Keratinocyte (primary cell): ENCODE results near the gene PPP2R5C. TPM values are rescaled to one million over a fixed set of nuclear protein-coding genes. Genes with fewer than 3 reads are reported as not detected.

Source experiments
- DNase-seq: peaks from one replicate; pipeline ENCODE4 v3.0.0-alpha.2; 2011; ENCODE audit warnings: low read depth, missing footprints, low spot score
- FAIRE-seq: peaks from 2 replicates; lab custom pipeline; 2011; peaks lifted over from hg19 to GRCh38; lab: Jason Lieb, UNC
- H2AFZ ChIP-seq: 2 replicates; pipeline ENCODE4 v1.6.0; 2012; ENCODE audit warnings: low read length, control low read depth, inconsistent platforms; ENCODE audit not compliant: control insufficient read depth
- H3K27ac ChIP-seq: 2 replicates; pipeline ENCODE4 v1.5.1; 2011; ENCODE audit warnings: low read length; ENCODE audit not compliant: control insufficient read depth, insufficient read depth
- H3K27me3 ChIP-seq: 3 replicates; pipeline ENCODE4 v1.6.0; 2011; ENCODE audit warnings: low read length; ENCODE audit not compliant: control insufficient read depth, insufficient read depth; ENCODE audit errors: extremely low read depth
- H3K36me3 ChIP-seq, 2 experiments: 2 replicates in 1 of 2; 3 replicates in 1 of 2; pipeline ENCODE4 v1.5.1; 2011; ENCODE audit warnings: low read length in 2 of 2, mild to moderate bottlenecking in 1 of 2; ENCODE audit not compliant: control insufficient read depth in 2 of 2, insufficient read depth in 2 of 2; ENCODE audit errors: extremely low read depth in 1 of 2
- H3K4me1 ChIP-seq: 3 replicates; pipeline ENCODE4 v1.5.1; 2011; ENCODE audit warnings: low read length; ENCODE audit not compliant: control insufficient read depth, insufficient read depth; ENCODE audit errors: extremely low read depth
- H3K4me2 ChIP-seq: 3 replicates; pipeline ENCODE4 v1.6.0; 2011; ENCODE audit warnings: low read depth, low read length; ENCODE audit not compliant: control insufficient read depth, insufficient read depth; ENCODE audit errors: extremely low read depth
- H3K4me3 ChIP-seq, 3 experiments: fragments of 200-600 bp in 1 of 3; sonication (generic) in 1 of 3; 2 replicates in 2 of 3; 3 replicates in 1 of 3; pipeline ENCODE4 v1.5.1; 2011 to 2016; ENCODE audit warnings: low read length in 3 of 3, mild to moderate bottlenecking in 3 of 3, control low read depth in 2 of 3, inconsistent platforms in 1 of 3, low read depth in 1 of 3, mixed read lengths in 1 of 3, mixed run types in 1 of 3, moderate library complexity in 1 of 3; ENCODE audit not compliant: control insufficient read depth in 2 of 3, insufficient read depth in 2 of 3; ENCODE audit errors: extremely low read depth in 1 of 3
- H3K79me2 ChIP-seq: 2 replicates; pipeline ENCODE4 v1.6.0; 2012; ENCODE audit warnings: low read length; ENCODE audit not compliant: control insufficient read depth, insufficient read depth
- H3K9ac ChIP-seq: 3 replicates; pipeline ENCODE4 v1.6.0; 2011; ENCODE audit warnings: low read length; ENCODE audit not compliant: control insufficient read depth, insufficient read depth; ENCODE audit errors: extremely low read depth
- H3K9me1 ChIP-seq: 3 replicates; pipeline ENCODE4 v1.6.0; 2011; ENCODE audit warnings: low read length; ENCODE audit not compliant: control insufficient read depth, insufficient read depth; ENCODE audit errors: extremely low read depth
- H3K9me3 ChIP-seq: 2 replicates; pipeline ENCODE4 v1.5.1; 2012; ENCODE audit warnings: low read depth, low read length; ENCODE audit not compliant: control insufficient read depth
- H4K20me1 ChIP-seq: 3 replicates; pipeline ENCODE4 v1.6.0; 2011; ENCODE audit warnings: low read length; ENCODE audit not compliant: control insufficient read depth, insufficient read depth; ENCODE audit errors: extremely low read depth
- CTCF ChIP-seq, 3 experiments: IDR thresholded peaks in 1 of 3; conservative IDR thresholded peaks in 1 of 3; optimal IDR thresholded peaks in 1 of 3; 2 replicates in 2 of 3; 3 replicates in 1 of 3; pipeline versions ENCODE3 to v1.5.1; 2011; ENCODE audit warnings: low read length in 3 of 3, mild to moderate bottlenecking in 3 of 3, moderate library complexity in 2 of 3, control low read depth in 1 of 3, inconsistent platforms in 1 of 3; ENCODE audit not compliant: insufficient read depth in 2 of 3; ENCODE audit errors: extremely low read depth in 1 of 3
- EZH2 ChIP-seq: IDR thresholded peaks from one replicate; pipeline ENCODE4 v1.6.1; 2012; ENCODE audit warnings: inconsistent platforms, mild to moderate bottlenecking, low read length, moderate library complexity
- dilution Hi-C: fragments of 300-500 bp; cut with MboI; formaldehyde crosslinking; loops from one replicate; pipeline ENCODE4 v1.7.0; 2020; ENCODE audit warnings: low sequenced_read_pairs; ENCODE audit not compliant: extremely low pct_ligation_motif_present
- polyA plus RNA-seq, 5 experiments: library from polyadenylated mRNA; depleted of rRNA in 3 of 5; stranded (reverse) in 3 of 5; stranded (forward) in 1 of 5; unstranded in 1 of 5; fragments of >200 nt; gene quantifications; 1 replicate in 1 of 5; 2 replicates in 3 of 5; 3 replicates in 1 of 5; pipeline versions ENCODE4 v1.2.1 to v1.2.3, GENCODE V29; 2011 to 2012; ENCODE audit warnings: missing spikeins in 2 of 5, low read depth in 1 of 5, low replicate concordance in 1 of 5

The PPP2R5C gene
- polyA plus RNA-seq, 1 donor (not counting 4 experiments of a cell fraction or from before 2014, with no cell fraction given), result 105 TPM

DNA sequence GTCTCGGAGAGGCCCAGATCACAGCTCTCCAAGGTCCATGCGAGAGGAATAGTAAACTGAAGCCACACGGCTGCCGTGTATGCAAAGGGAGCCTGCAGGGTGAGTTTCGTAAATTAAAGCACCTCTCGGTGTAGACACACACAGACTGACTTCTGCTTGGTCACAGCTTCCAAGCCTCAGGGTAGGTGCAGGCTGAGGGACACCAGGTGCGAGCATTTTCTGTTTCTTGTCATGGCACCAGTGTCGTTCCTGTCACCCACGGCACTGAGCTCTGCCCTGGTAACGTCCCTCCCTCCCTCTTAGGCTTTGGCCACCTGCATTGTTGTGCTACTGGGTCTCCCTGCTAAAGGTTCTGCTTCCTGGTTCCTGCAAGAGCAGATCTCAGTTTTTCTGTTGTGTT lies 126.7 kb downstream of the PPP2R5C start:
- FAIRE-seq, result no peak
- Histone ChIP-seq H3K4me3 (no peak overlapping the region), H3K36me3 (peaks cover 19 to 31% of the 10 kb centered on the region in 2 experiments), H4K20me1 (no peaks in the 10 kb centered on the region), H3K4me1 (no peaks in the 10 kb centered on the region), H3K4me2 (no peak overlapping the region), H3K27ac (no peak overlapping the region), H3K79me2 (no peaks in the 10 kb centered on the region), H3K27me3 (no peaks in the 10 kb centered on the region), H2AFZ (no peak overlapping the region), H3K9me1 (no peaks in the 10 kb centered on the region), H3K9ac (no peak overlapping the region), H3K9me3 (no peaks in the 10 kb centered on the region)
- TF ChIP-seq CTCF (optimal IDR thresholded peaks at IDR 0.05 in 1 of 3, IDR thresholded peaks at IDR 0.05 in 1 of 3, conservative IDR thresholded peaks at IDR 0.05 in 1 of 3; ENCODE audit: extremely low read depth in 1 of 3, insufficient read depth in 2 of 3, low read length in 3 of 3), result no peak
- TF ChIP-seq EZH2, result no peak
- no peak for DNase-seq
- dilution Hi-C loops, result no loop called here

GRCh38 chr14:101889366-101889765 lies 127.9 kb downstream of the PPP2R5C start:
- Histone ChIP-seq H3K36me3 (peaks cover 9 to 24% of the 10 kb centered on the region in 2 experiments), H3K27me3 (no peaks in the 10 kb centered on the region)
- dilution Hi-C loops, result no loop called here

More at GRCh38 chr14:101889366-101889765, 127.9 kb downstream of the PPP2R5C start:
- Histone ChIP-seq H3K9ac (no peak overlapping the region), H3K4me2 (no peak overlapping the region), H3K9me1 (no peaks in the 10 kb centered on the region), H3K4me1 (no peaks in the 10 kb centered on the region), H4K20me1 (no peaks in the 10 kb centered on the region), H3K27ac (no peak overlapping the region), H3K9me3 (no peaks in the 10 kb centered on the region), H2AFZ (no peak overlapping the region), H3K79me2 (no peaks in the 10 kb centered on the region), H3K4me3 (no peak overlapping the region)
- TF ChIP-seq CTCF (optimal IDR thresholded peaks at IDR 0.05 in 1 of 3, IDR thresholded peaks at IDR 0.05 in 1 of 3, conservative IDR thresholded peaks at IDR 0.05 in 1 of 3; ENCODE audit: extremely low read depth in 1 of 3, insufficient read depth in 2 of 3, low read length in 3 of 3) (no peak), EZH2 (no peak)
- FAIRE-seq (no peak), DNase-seq (no peak)
